Globus pallidus (tissue), 1 donor: ENCODE measurements around the gene CRYBG1.
"Not testable (repeated sequence)": the region's sequence is repeated elsewhere in the genome, so short reads cannot be mapped to it uniquely, and the experiment has no call there.

Experiments used
- DNase-seq: peaks from one replicate; pipeline ENCODE4 v3.0.0-alpha.2; 2015; ENCODE audit warnings: low spot score

CRYBG1 gene

DNA sequence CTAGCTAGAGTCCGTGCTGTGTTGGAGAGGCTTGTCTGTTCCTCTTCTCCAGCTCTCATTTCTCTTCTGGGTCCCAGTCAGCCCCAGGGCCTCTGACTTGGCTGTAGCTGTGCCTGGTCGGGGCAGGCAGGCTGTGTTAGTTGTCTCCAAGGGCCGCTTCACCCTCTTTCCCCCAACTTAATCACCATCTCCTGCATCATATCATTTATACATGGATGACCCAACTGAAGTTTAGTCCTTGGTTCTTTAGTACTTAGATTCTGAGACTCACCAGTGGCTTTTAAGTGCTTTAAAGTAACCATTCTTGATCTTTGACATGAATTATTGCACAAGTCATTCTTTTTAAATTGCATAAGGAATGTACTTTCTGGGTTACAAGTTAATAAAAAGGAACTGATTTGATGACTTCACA, 141.4 kb downstream of the CRYBG1 start:
- DNase-seq: no peak

DNA sequence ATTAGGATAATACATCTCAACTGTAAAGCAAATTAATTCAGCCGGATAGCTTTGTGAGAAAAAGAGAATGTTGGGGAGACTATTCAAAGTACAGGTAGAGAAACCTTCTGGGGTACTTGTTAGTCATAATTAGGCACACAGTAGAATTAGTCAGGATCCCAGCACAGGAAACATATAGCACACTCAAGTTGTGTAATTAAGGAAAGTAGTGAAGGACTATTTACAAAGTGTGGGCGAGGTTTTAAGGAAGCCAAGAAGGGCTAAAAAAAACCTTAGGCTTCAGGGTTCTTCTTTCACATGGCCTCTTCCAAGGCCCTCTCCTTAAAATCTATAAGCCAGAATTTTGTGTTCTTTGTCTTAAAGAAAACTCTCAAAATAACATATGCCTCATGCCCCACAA, 142.0 kb downstream of the CRYBG1 start:
- no peak for DNase-seq

DNA sequence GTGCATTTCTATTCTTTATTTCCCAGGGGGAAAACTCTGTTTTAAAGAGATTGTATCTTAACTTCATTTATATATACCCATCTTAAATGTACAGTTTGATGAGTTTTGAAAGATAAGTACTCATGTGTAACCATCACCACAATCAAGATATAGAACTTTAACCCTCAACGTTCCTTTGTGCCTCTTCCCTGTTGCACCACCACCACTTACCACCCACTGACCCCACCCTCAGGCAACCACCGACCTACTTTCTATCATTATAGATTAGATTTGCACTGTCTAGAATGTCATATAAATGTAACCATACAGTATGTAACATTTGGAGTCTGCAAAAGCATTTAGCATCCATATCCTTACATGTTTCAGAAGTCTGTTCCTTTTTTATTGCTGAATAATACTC, 147.8 kb downstream of the CRYBG1 start:
- no peak for DNase-seq

DNA sequence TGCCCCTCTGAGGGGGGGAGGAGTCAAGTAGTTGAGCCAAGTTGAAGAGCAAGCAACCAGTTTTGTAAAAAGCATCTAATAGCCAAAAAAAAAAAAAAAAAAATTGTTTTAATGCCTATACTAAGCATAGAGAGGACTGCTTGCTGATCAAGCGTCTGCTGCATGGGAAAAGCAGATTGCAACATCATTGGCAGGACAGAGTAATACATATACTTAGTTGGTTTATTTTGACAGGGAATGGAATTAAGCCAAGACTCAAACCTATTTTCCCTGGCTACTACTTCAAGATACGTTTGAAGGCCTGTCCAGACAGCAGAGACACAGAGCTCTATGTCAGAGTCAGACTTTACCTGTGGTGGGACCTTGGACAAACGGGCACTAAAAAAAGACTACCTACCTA, 148.3 kb downstream of the CRYBG1 start:
- no peak for DNase-seq

DNA sequence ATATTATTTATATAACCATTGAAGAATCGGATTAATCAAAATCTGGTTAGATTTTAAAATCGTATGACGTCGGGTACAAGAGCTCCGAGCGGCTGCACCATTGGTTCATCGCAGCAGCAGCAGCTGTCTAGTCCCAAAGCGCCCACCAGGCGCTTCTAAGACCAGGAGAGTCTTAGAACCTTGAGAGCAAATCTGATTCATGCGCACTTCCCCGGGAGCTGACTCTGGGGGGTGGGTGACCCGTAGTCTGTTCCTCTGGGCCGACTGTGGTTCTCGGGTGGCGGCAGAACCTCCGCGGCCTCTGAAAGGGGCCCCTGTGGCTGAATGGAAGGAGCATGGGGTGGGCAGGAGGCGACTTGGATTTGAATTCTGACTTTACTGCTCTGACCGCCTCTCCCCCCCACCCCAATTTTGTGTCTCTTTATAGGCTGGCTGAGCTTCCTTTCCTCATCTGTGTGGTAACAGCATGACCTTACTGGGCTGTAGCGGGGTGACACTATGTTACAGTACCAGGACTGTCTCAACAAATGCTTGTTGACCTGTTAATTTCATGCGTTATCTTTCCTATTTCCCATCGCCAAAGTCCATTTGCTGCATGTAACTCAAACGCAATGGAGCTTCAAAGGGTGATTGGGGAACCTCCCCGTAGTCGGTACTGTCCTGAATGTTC, 149.0 kb downstream of the CRYBG1 start:
- no peak for DNase-seq

DNA sequence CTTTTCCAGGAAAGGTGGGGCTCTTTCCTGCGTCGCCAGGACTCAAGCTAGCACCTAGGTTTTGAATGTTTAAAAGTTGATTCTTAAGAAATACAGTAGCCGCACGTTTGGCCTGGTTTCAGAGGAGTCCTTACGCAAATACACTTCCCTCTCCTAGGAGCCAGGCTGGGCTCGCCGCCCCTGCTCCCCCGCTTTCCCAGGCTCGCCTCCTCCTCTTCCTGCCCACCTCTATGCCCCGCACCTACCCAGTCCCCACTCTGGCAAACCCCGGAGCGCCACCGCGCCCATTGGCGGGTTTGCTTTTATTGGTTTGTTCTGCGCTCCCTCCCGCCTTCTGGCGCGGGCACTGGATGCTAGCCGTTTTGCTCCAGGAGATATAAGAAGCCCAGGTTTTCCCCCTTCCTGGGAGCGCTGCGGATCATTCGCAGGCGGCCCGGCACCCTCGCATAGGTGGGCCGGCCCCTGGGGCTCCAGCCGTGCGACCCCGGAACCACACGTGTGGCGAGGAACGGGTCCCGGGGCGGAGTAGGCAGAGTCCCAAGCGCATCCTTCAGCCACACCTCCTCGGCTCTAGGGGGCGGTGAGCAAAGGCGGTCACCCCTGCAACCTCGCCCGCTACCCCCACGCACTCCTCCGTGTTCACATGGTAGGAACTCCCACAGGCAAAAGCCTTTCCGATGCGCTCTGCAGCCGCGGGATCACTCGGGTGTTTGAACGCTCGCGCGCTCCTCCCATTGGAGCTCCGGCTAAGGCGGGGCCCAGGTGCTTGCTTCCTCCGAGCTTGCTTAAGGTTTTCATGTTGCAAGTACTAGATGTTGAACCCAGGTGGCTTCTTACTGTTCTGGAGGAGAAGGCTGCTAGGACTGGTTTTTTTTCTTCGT, 149.8 kb downstream of the CRYBG1 start:
- DNase-seq: no peak

DNA sequence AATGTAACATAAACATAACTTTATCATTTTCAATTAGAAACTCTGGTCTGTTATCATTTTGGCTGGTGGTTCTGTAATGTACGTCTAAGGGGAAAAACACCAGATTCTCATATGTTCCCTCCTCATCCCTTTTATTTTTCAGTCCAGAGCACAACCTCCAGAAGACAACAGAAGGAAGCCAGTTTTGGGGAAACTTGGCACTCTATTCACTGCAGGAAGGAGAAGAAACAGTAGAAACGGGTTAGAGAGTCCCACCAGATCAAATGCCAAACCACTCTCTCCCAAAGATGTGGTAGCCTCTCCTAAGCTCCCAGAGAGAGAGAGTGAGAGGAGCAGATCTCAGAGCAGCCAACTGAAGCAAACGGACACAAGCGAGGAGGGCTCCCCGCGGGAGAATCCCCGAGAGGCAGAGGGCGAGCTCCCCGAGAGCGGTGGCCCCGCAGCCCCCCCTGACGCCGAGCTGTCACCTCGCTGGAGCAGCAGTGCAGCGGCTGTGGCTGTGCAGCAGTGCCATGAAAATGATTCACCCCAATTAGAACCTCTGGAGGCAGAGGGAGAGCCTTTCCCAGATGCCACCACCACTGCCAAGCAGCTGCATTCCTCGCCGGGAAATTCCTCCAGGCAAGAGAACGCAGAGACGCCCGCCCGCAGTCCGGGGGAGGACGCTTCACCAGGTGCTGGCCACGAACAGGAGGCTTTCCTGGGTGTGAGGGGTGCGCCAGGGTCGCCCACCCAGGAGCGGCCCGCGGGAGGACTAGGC, 151.0 kb downstream of the CRYBG1 start:
- DNase-seq: no peak

DNA sequence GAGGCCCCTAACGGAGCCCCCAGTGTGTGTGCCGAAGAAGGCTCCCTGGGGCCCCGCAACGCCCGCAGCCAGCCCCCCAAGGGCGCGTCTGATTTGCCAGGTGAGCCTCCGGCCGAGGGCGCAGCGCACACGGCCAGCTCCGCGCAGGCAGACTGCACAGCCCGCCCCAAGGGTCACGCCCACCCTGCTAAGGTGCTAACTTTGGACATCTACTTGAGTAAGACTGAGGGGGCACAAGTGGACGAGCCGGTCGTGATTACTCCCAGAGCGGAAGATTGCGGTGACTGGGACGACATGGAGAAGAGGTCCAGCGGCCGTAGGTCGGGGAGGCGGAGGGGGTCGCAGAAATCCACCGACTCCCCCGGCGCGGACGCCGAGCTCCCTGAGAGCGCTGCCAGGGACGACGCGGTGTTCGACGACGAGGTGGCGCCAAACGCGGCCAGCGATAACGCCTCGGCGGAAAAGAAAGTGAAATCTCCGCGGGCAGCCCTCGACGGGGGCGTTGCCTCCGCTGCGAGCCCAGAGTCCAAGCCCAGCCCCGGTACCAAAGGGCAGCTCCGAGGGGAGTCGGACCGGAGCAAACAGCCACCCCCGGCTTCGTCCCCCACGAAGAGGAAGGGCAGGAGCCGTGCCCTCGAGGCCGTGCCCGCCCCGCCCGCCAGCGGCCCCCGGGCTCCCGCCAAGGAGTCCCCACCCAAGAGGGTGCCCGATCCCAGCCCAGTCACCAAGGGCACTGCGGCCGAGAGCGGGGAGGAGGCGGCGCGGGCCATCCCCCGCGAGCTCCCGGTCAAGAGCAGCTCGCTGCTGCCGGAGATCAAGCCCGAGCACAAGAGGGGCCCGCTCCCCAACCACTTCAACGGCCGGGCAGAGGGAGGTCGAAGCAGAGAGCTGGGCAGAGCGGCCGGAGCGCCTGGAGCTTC, 151.8 kb downstream of the CRYBG1 start:
- DNase-seq: no peak

DNA sequence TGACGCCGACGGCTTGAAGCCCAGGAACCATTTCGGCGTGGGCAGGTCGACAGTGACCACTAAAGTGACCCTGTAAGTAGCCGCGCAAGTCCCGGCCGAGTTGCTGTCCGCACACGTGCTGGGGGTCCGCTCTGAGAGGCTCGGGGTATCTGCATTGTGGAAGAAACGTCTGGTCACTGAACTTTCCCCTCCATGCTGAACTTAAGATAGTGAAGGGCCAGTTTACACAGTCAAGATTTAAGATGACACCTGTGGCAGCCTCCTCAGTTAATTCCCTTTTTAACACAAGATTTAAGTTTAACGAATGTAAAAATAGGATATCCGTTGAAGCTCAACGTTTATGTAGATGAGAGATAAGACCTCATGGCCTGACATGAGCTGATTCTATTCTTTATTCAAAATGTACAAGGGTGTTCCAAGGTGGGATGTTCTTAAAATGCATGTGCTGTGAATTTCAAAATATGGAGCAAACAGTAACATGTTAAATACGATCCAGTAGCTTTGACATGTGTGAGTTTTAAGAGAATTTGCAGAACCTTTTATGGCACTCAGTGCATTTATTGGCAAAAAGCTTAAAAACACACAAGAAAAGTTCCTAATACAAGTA, 152.6 kb downstream of the CRYBG1 start:
- no peak for DNase-seq

DNA sequence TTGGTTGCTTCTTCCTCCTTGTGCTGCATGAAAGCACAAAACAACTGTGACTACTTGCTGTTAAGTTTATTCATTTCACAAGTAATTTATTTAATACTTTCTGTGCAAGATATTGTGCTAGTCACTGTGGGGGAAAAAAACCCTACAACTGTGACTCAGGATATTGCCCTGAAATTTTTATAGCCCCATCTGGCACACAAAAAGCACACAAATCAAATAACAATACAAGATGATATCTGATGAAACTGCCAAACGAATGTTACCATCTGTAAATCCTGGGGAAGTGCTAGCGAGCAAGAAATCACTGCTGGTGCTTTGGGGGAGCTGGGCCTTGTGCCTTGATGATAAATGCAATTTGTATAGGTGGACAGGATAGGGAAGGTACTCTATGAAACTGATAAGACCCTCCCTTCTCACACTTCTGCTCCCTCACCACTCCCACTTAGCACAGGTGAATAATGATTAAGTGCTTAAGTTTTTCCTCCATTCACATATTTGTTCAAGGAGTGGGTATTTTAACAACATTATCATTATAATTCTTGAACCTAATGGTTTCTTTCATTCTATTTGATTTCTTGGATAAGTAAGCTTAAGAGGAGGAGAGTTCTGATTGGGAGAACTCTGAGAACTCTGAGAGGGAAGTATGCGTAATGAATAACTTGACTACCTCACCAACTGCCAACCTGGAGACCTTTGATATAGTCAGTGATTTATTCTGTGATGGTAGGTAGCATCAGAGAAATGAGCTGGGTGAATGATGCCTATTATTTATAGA, 153.5 kb downstream of the CRYBG1 start:
- DNase-seq: no peak

DNA sequence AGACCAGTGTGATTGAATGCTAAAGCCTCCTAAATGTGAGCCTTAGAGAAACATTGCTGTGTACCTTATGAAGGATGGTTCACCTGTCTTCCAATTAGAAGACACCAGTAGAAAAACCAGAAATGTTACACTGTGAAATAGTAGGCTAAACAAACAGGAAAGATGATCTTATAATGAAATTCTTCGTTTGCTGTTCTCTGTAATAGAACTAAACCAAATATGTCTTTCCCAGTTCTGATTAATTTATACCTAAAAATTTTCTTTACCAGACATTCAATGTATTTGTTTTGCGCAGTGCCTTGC, 154.0 kb downstream of the CRYBG1 start:
- no peak for DNase-seq

DNA sequence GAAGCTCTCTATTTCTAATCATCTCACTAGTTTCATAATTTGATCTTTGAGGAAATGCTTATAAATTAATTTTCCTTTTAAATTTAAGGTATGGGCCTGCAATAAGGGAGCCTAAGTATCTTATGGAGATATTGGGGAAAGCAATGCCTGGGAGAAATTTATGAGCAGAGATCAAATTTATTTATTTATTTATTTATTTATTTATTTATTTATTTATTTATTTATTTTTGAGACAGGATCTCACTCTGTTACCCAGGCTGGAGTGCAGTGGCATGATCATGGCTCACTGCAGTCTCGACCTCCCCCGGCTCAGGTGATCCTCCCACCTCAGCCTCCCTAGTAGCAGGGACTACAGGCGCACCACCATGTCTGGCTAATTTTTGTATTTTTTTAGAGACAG, 155.1 kb downstream of the CRYBG1 start:
- DNase-seq: not testable (repeated sequence)

DNA sequence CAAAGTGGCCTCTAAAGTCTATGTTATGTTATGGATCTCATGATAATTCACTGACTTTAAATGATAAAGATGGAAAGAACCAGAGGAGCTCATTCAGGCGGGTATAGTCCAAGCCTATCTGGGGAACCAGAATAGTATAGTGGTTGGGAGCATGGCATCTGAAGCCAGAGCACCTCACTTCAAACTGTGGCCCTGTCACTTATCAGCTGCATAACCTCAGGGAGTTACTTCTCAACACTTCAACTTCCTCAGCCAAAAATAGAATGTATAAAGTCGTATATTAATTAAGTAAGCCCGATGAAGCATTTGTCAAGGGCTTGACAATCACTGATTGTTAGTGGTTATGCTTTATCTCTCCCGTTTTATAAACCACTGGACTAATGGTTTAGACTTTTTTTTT, 156.1 kb downstream of the CRYBG1 start:
- no peak for DNase-seq

DNA sequence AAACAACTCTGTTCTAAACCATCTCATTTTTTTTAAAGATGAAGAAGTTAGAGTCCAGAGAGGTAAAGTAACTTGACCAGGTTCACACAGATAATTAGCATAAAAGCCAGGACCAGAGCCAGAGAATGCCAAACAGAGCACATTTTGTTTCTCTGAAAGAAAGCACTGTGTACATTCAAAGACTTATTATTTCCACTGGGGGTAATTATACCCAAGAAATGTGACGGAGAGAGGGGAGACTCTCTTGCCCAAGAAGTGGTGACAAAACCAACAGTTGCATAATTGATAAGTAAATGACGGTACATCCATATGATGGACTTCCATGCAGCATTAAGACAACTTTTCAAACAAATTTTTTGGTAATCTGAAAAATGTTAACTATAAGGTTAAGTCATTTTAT, 157.2 kb downstream of the CRYBG1 start:
- DNase-seq: peak; percentile 27

DNA sequence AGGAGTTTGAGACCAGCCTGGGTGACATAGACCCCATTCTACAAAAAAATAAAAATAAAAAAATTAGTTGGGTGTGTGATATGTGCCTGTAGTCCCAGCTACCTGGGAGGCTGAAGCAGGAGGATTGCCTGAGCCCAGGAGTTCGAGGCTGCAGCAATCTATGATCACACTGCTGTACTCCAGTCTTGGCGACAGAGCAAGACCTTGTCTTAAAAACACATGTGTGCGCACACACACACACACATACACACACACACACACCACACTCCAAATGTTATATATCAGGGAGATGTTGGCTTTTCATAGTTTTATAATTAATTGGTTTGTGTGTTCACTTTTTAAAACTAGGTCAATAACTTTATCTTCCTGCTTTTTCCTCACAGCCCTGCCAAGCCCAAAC, 158.2 kb downstream of the CRYBG1 start:
- DNase-seq: no peak

DNA sequence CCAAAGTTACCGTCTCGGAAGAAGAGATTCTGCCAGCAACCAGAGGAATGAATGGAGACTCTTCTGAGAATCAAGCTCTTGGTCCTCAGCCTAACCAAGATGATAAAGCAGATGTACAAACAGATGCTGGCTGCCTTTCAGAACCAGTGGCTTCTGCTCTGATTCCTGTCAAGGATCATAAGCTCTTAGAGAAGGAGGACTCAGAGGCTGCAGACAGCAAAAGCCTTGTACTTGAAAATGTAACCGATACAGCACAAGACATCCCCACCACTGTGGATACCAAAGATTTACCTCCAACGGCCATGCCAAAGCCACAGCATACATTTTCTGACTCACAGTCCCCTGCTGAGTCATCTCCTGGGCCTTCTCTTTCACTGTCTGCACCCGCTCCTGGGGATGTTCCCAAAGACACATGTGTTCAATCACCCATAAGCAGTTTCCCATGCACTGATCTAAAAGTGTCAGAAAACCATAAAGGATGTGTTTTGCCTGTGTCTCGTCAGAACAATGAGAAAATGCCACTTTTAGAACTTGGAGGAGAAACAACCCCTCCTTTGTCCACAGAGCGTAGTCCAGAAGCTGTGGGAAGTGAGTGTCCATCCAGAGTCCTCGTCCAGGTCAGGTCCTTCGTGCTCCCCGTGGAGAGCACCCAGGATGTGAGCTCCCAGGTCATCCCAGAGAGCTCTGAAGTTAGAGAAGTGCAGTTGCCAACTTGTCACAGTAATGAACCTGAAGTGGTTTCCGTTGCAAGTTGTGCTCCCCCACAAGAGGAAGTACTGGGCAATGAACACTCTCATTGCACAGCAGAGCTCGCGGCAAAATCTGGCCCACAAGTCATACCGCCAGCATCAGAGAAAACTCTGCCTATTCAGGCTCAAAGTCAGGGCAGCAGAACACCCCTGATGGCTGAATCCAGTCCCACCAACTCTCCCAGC, 159.2 kb downstream of the CRYBG1 start:
- DNase-seq: no peak

DNA sequence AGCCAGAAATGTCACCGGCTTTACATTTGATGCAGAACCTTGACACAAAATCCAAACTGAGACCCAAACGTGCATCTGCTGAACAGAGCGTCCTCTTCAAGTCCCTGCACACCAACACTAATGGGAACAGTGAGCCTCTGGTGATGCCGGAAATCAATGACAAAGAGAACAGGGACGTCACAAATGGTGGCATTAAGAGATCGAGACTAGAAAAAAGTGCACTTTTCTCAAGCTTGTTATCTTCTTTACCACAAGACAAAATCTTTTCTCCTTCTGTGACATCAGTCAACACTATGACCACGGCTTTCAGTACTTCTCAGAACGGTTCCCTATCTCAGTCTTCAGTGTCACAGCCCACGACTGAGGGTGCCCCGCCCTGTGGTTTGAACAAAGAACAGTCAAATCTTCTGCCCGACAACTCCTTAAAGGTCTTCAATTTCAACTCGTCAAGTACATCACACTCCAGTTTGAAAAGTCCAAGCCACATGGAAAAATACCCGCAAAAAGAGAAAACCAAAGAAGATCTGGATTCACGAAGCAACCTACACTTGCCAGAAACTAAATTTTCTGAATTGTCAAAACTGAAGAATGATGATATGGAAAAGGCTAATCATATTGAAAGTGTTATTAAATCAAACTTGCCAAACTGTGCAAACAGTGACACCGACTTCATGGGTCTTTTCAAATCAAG, 160.3 kb downstream of the CRYBG1 start:
- DNase-seq: no peak

DNA sequence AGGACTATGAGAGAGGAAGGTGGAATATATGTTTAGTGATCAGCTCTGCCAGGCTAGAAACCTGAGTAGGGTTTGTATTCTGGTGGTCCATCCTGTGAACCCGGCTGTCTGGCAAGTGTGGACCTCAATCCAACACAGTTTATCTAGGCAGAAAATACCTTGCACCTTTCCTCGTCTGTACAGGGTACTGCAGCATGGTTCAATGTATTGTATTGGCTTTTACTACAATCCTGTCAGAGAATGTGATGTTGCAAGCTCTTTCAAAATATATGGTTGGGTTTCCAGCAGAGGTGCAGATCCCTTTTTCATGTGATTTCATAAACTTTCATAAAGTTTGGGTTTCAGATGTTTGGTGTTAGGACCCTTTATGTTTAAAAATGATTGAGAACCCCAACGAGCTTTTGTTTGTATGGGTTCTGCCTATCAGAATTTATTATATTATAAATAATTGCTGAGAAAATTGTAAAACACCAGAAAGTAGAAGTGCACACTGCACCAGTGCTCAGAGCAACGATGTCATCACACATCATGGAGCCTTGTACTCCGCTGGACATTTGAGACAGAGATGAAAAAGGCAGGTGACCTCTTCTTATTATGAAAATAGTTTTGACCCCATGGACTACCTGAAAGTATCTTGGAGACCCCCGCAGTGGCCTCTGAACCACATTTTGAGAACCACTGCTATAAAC, 162.2 kb downstream of the CRYBG1 start:
- no peak for DNase-seq
